H1 (cell line): ENCODE data around the gene SLX9. TPM values are rescaled to one million over a fixed set of nuclear protein-coding genes. Genes with fewer than 3 reads are reported as not detected.

Experiments used
- CTCF ChIA-PET: fragments of 300-600 bp; sonication (Branson Sonifier 250); formaldehyde crosslinking; loops from one replicate; lab custom pipeline; 2021; ENCODE audit not compliant: partially characterized antibody; lab: Charles Lee
- POLR2A ChIA-PET: fragments of 300-600 bp; sonication (Branson Sonifier 250); formaldehyde crosslinking; loops from one replicate; lab custom pipeline; 2021; ENCODE audit warnings: inconsistent platforms; ENCODE audit not compliant: partially characterized antibody; lab: Charles Lee
- DNase-seq, 2 experiments: peaks; one replicate each; pipeline versions ENCODE4 v3.0.0 to v3.0.0-alpha.2; 2010 to 2022; ENCODE audit warnings: low spot score in 2 of 2, low read depth in 1 of 2, mixed read lengths in 1 of 2
- FAIRE-seq: peaks from 2 replicates; lab custom pipeline; 2011; peaks lifted over from hg19 to GRCh38; lab: Jason Lieb, UNC
- H2AFZ ChIP-seq: 2 replicates; pipeline ENCODE4 v1.8.1; 2012; ENCODE audit warnings: low read length, inconsistent platforms
- H2AK5ac ChIP-seq: 2 replicates; pipeline ENCODE4 v1.6.1; 2013; ENCODE audit warnings: low read depth, low read length
- H2BK120ac ChIP-seq: replicated peaks from 2 replicates; pipeline ENCODE3; 2013; ENCODE audit warnings: low read depth, low read length, inconsistent platforms
- H2BK12ac ChIP-seq: 2 replicates; pipeline ENCODE4 v1.6.1; 2013; ENCODE audit warnings: low read depth, low read length
- H2BK15ac ChIP-seq: 2 replicates; pipeline ENCODE4 v1.6.1; 2013; ENCODE audit warnings: low read length
- H2BK20ac ChIP-seq: 2 replicates; pipeline ENCODE4 v1.6.1; 2013; ENCODE audit warnings: low read length
- H2BK5ac ChIP-seq: 2 replicates; pipeline ENCODE4 v1.6.1; 2013; ENCODE audit warnings: low read depth, low read length
- H3K14ac ChIP-seq: 2 replicates; pipeline ENCODE4 v1.6.1; 2013; ENCODE audit warnings: inconsistent platforms; ENCODE audit not compliant: insufficient read length
- H3K18ac ChIP-seq: 2 replicates; pipeline ENCODE4 v1.6.1; 2013; ENCODE audit warnings: low read length; ENCODE audit errors: extremely low read depth
- H3K23ac ChIP-seq: 2 replicates; pipeline ENCODE4 v1.6.1; 2013; ENCODE audit warnings: inconsistent platforms; ENCODE audit not compliant: insufficient read length
- H3K23me2 ChIP-seq: 2 replicates; pipeline ENCODE4 v1.6.1; 2013; ENCODE audit warnings: low read depth, low read length
- H3K27ac ChIP-seq: 2 replicates; pipeline ENCODE4 v1.6.1; 2011; ENCODE audit warnings: low read depth, low read length, inconsistent platforms
- H3K27me3 ChIP-seq, 4 experiments: replicated peaks in 1 of 4; 1 replicate in 1 of 4; 2 replicates in 3 of 4; pipeline versions ENCODE4 v1.6.1 to v1.8.1; 2011 to 2013; ENCODE audit warnings: low read length in 3 of 4, mild to moderate bottlenecking in 3 of 4, inconsistent platforms in 2 of 4, mixed read lengths in 2 of 4, moderate library complexity in 1 of 4; ENCODE audit not compliant: control insufficient read depth in 3 of 4, insufficient read depth in 3 of 4; ENCODE audit errors: extremely low read depth in 1 of 4
- H3K36me3 ChIP-seq, 4 experiments: 2 replicates each; pipeline versions ENCODE4 v1.6.1 to v1.8.1; 2011 to 2013; ENCODE audit warnings: mild to moderate bottlenecking in 4 of 4, low read length in 3 of 4, moderate library complexity in 2 of 4, control low read depth in 1 of 4, inconsistent platforms in 1 of 4; ENCODE audit not compliant: insufficient read depth in 4 of 4, control insufficient read depth in 2 of 4
- H3K4ac ChIP-seq: replicated peaks from 2 replicates; pipeline ENCODE3; 2013; ENCODE audit warnings: low read length, low read depth, mixed read lengths, inconsistent platforms; ENCODE audit not compliant: insufficient read length
- H3K4me1 ChIP-seq, 4 experiments: replicated peaks in 1 of 4; 1 replicate in 1 of 4; 2 replicates in 3 of 4; pipeline versions ENCODE4 v1.6.1 to v1.8.1; 2011 to 2013; ENCODE audit warnings: low read length in 3 of 4, inconsistent platforms in 2 of 4, mixed read lengths in 1 of 4; ENCODE audit not compliant: insufficient read depth in 4 of 4, control insufficient read depth in 3 of 4
- H3K4me2 ChIP-seq, 2 experiments: 2 replicates each; pipeline versions ENCODE4 v1.6.1 to v1.8.1; 2011 to 2013; ENCODE audit warnings: low read depth in 2 of 2, low read length in 2 of 2, control low read depth in 1 of 2, inconsistent platforms in 1 of 2, mild to moderate bottlenecking in 1 of 2; ENCODE audit not compliant: insufficient read depth in 1 of 2
- H3K4me3 ChIP-seq, 4 experiments: fragments of 200-600, 300-600 bp in 1 of 4; sonication (generic), shearing (Covaris generic), sonication (Bioruptor Twin) in 1 of 4; 2 replicates each; pipeline versions ENCODE4 v1.5.1 to v1.8.1; 2011 to 2016; ENCODE audit warnings: low read length in 4 of 4, low read depth in 3 of 4, control low read depth in 2 of 4, inconsistent platforms in 2 of 4, mild to moderate bottlenecking in 2 of 4, mixed read lengths in 1 of 4, moderate library complexity in 1 of 4; ENCODE audit not compliant: insufficient read depth in 2 of 4; ENCODE audit errors: extremely low read depth in 1 of 4
- H3K56ac ChIP-seq: replicated peaks from 2 replicates; pipeline ENCODE3; 2013; ENCODE audit warnings: low read depth, mild to moderate bottlenecking, mixed read lengths, low read length, inconsistent platforms; ENCODE audit not compliant: insufficient read length
- H3K79me1 ChIP-seq: 2 replicates; pipeline ENCODE4 v1.6.1; 2013; ENCODE audit warnings: low read depth, low read length, control low read depth
- H3K79me2 ChIP-seq, 2 experiments: 2 replicates each; pipeline versions ENCODE4 v1.6.1 to v1.8.1; 2012 to 2013; ENCODE audit warnings: low read length in 2 of 2, mild to moderate bottlenecking in 2 of 2, inconsistent platforms in 1 of 2; ENCODE audit not compliant: insufficient read depth in 2 of 2, control insufficient read depth in 1 of 2
- H3K9ac ChIP-seq, 4 experiments: replicated peaks in 1 of 4; 1 replicate in 1 of 4; 2 replicates in 3 of 4; pipeline versions ENCODE4 v1.6.1 to v1.8.1; 2011 to 2013; ENCODE audit warnings: low read depth in 3 of 4, low read length in 3 of 4, control low read depth in 2 of 4, mild to moderate bottlenecking in 2 of 4, moderate library complexity in 2 of 4, inconsistent platforms in 1 of 4; ENCODE audit errors: extremely low read depth in 1 of 4
- H3K9me3 ChIP-seq, 2 experiments: 2 replicates each; pipeline versions ENCODE4 v1.6.1 to v1.8.1; 2012 to 2013; ENCODE audit warnings: mild to moderate bottlenecking in 2 of 2, moderate library complexity in 2 of 2, control low read depth in 1 of 2, inconsistent platforms in 1 of 2, low read depth in 1 of 2, low read length in 1 of 2, mixed read lengths in 1 of 2; ENCODE audit not compliant: insufficient read depth in 2 of 2
- H4K20me1 ChIP-seq, 2 experiments: replicated peaks in 1 of 2; 2 replicates each; pipeline versions ENCODE3 to v1.8.1; 2011 to 2013; ENCODE audit warnings: inconsistent platforms in 2 of 2, low read length in 2 of 2, mild to moderate bottlenecking in 1 of 2; ENCODE audit not compliant: insufficient read depth in 2 of 2, control insufficient read depth in 1 of 2
- H4K5ac ChIP-seq: 2 replicates; pipeline ENCODE4 v1.6.1; 2013; ENCODE audit warnings: low read length, low read depth, mixed read lengths, inconsistent platforms; ENCODE audit not compliant: insufficient read length
- H4K8ac ChIP-seq: 2 replicates; pipeline ENCODE4 v1.8.0; 2013; ENCODE audit warnings: mild to moderate bottlenecking, moderate library complexity, low read length, inconsistent platforms; ENCODE audit not compliant: insufficient read depth; ENCODE audit errors: extremely low read depth
- H4K91ac ChIP-seq: replicated peaks from 2 replicates; pipeline ENCODE3; 2013; ENCODE audit warnings: low read length, mixed read lengths, inconsistent platforms; ENCODE audit not compliant: insufficient read length
- BRCA1 ChIP-seq: IDR thresholded peaks from 2 replicates; pipeline ENCODE4 v1.6.1; 2012; ENCODE audit warnings: low read depth, low read length, improper control_type of control experiment
- CREB1 ChIP-seq: IDR thresholded peaks from 2 replicates; pipeline ENCODE4 v1.6.1; 2012; ENCODE audit warnings: inconsistent platforms
- JUN ChIP-seq: IDR thresholded peaks from 2 replicates; pipeline ENCODE4 v1.6.1; 2011; ENCODE audit warnings: low read depth, mild to moderate bottlenecking, improper control_type of control experiment, low read length
- NRF1 ChIP-seq: IDR thresholded peaks from 2 replicates; pipeline ENCODE4 v1.6.1; 2011; ENCODE audit warnings: mild to moderate bottlenecking, low read depth, low read length, improper control_type of control experiment
- SIN3A ChIP-seq, 2 experiments: IDR thresholded peaks in 1 of 2; conservative IDR thresholded peaks in 1 of 2; 2 replicates each; pipeline ENCODE4 v1.6.1; 2011 to 2012; ENCODE audit warnings: low read length in 2 of 2, improper control_type of control experiment in 1 of 2, low read depth in 1 of 2, mild to moderate bottlenecking in 1 of 2
- SIRT6 ChIP-seq: IDR thresholded peaks from one replicate; pipeline ENCODE4 v1.7.1; 2012; ENCODE audit warnings: low read length, inconsistent platforms
- SP1 ChIP-seq: IDR thresholded peaks from 2 replicates; pipeline ENCODE4 v1.6.1; 2011; ENCODE audit warnings: low read depth, low read length
- SP4 ChIP-seq: IDR thresholded peaks from 2 replicates; pipeline ENCODE4 v1.6.1; 2012; ENCODE audit warnings: low read length, inconsistent platforms
- SRF ChIP-seq: IDR thresholded peaks from 2 replicates; pipeline ENCODE4 v1.6.1; 2011; ENCODE audit warnings: mild to moderate bottlenecking, low read depth, low read length, moderate library complexity
- SUZ12 ChIP-seq: fragments of 200-600 bp; sonication (generic); IDR thresholded peaks from 2 replicates; pipeline ENCODE4 v1.6.1; 2012; ENCODE audit warnings: mild to moderate bottlenecking, inconsistent platforms, low read length, moderate library complexity, mixed read lengths
- ZNF274 ChIP-seq: IDR thresholded peaks from 2 replicates; pipeline ENCODE4 v1.7.0; 2012; ENCODE audit warnings: low read length, borderline replicate concordance; ENCODE audit errors: extremely low read depth
- WGBS, 2 experiments: shearing (Covaris generic) in 1 of 2; methylation state at CpG; one replicate each; pipeline versions ENCODE4 v1.1.6 to v1.1.7; 2013 to 2015; ENCODE audit warnings: low lambda C conversion rate in 2 of 2, mixed read lengths in 2 of 2, inconsistent platforms in 1 of 2, low coverage in 1 of 2, missing lambda C conversion rate in 1 of 2; ENCODE audit not compliant: insufficient replicate concordance in 2 of 2, insufficient coverage in 1 of 2, insufficient read length in 1 of 2; ENCODE audit errors: extremely low coverage in 1 of 2, missing lambda C conversion rate in 1 of 2; 5-methylcytosine and 5-hydroxymethylcytosine counted together
- polyA plus RNA-seq, 7 experiments: library from polyadenylated mRNA; depleted of rRNA in 3 of 7; stranded (reverse) in 5 of 7; unstranded in 2 of 7; fragments of >200 nt in 5 of 7; fragments of 200-250 nt in 2 of 7; gene quantifications; 1 replicate in 5 of 7; 2 replicates in 1 of 7; 4 replicates in 1 of 7; pipeline versions ENCODE4 v1.2.1 to v1.2.3, GENCODE V29; 2011 to 2013; ENCODE audit warnings: missing spikeins in 2 of 7, mixed read lengths in 2 of 7
- total RNA-seq: library from RNA; stranded (reverse); fragmentation: NEBNext Ultra II Directional; extraction: Animal tissue kit (Norgen Biotek cat#: 25700); gene quantifications from 2 replicates; pipeline ENCODE4 v1.2.1, GENCODE V29; 2021

The SLX9 gene
- total and polyA plus RNA-seq, 2 of the 8 experiments (the other 6 are each of a cell fraction or from before 2014, with no cell fraction given): 17.7 to 57.3 TPM

- POLR2A ChIA-PET: interaction anchor here (1.1 kb wide), 1 partner anchor 10 kb away, joined by 4 read pairs; no protein-coding TSS in a partner anchor
- Histone ChIP-seq H3K79me2 (no peaks in the 10 kb centered on the region), H2BK12ac (no peak overlapping the region), H4K8ac (no peak overlapping the region), H3K9ac (no peak overlapping the region), H2BK120ac (no peak overlapping the region), H3K27me3 (peaks cover 15 to 47% (median 41%) of the 10 kb centered on the region in 4 experiments), H3K27ac (no peak overlapping the region), H4K91ac (no peak overlapping the region), H2AK5ac (no peak overlapping the region), H2AFZ (no peak overlapping the region), H2BK5ac (no peak overlapping the region), H3K18ac (no peak overlapping the region), H3K14ac (no peak overlapping the region), H4K20me1 (peaks cover 0 to 5% of the 10 kb centered on the region in 2 experiments), H3K56ac (no peak overlapping the region), H3K4me3 (no peak overlapping the region), H2BK15ac (no peak overlapping the region), H3K23ac (no peak overlapping the region), H3K23me2 (peaks cover 8% of the 10 kb centered on the region), H3K4me2 (no peak overlapping the region), H2BK20ac (no peak overlapping the region), H3K36me3 (no peaks in the 10 kb centered on the region), H3K4ac (no peak overlapping the region), H4K5ac (no peak overlapping the region), H3K9me3 (no peaks in the 10 kb centered on the region), H3K79me1 (0 out of 2 replicates have a peak, but pooled peaks cover 3% of the 10 kb centered on the region), H3K4me1 (peaks cover 0 to 14% (median 10%) of the 10 kb centered on the region in 4 experiments; a peak in 6 of 7 replicates)
- TF ChIP-seq ZNF274 (no peak), NRF1 (no peak), SP1 (no peak), SP4 (no peak), SIRT6 (no peak), CREB1 (no peak), SIN3A (conservative IDR thresholded peaks at IDR 0.05 in 1 of 2, IDR thresholded peaks at IDR 0.05 in 1 of 2; ENCODE audit: low read depth in 1 of 2, low read length in 2 of 2) (no peak), BRCA1 (no peak), SRF (no peak), SUZ12 (no peak), JUN (no peak)
- CTCF ChIA-PET: interaction anchor here (0.5 to 2.0 kb wide), 8 partner anchors 9 to 373 kb away, joined by 3 to 6 read pairs (median 4); no protein-coding TSS in a partner anchor
- FAIRE-seq (no peak), DNase-seq (no peak)
- WGBS, 2 experiments: 74% methylated on average over 7 of the region's 7 CpGs; no CpG with 5 or more reads in 1 of the 2 experiments
Observed at GRCh38 chr21:44916965-44917364, 22.9 kb upstream of the SLX9 start.
